NT2/D1 (cell line): Measurements from ENCODE around the gene ADAM8.

Experiments used
- SUZ12 ChIP-seq: IDR thresholded peaks from 2 replicates; pipeline ENCODE4 v1.6.1; 2011; ENCODE audit not compliant: insufficient read length, insufficient read depth; ENCODE audit errors: extremely low read depth
- YY1 ChIP-seq: IDR thresholded peaks from 2 replicates; pipeline ENCODE4 v1.6.1; 2011; ENCODE audit not compliant: insufficient read length, insufficient read depth
- ZNF274 ChIP-seq: IDR thresholded peaks from 2 replicates; pipeline ENCODE4 v1.6.1; 2011; ENCODE audit warnings: mild to moderate bottlenecking, low read depth, low read length

DNA sequence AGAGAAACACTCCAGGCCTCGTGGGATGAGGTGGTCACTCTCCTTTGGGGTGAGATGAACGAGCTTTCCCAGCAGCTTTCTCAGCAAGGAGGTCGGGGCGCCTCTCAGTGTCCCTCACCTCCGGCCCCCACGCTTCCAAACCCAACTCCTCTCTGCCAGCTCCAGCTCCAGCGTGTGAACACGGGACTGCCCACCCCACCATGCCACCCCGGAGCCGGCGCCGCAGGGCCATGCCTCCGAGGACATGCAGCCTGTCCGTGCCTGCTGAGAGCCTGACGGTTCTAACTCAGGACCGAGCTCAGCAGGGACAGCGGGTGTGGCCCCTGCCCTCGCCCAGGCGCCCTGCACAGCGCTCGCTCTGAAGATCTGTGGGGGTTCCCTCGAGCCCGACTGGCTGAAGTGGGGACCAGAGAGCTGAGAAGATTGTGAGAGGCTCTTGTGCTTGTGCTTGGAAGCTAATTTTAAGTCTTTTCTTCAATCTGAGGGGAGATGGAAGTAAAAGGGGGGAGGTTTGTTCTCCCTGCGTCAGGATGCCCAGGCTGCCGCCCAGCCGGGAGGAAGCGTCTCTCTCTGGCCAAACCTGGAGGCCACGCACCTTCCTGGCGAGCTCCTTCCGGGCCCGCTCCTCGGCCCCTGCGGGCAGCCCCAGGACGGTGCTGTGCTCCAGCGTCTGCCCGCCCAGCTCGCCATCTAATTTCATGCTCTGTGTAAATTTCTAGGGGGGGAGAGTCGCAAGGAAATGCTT is 5.1 kb upstream of the ADAM8 start:
- TF ChIP-seq YY1 (no peak), ZNF274 (no peak), SUZ12 (no peak)
